DLD1 (cell line): Measurements from ENCODE around the gene CUX1.
"Not testable (repeated sequence)": the region's sequence is repeated elsewhere in the genome, so short reads cannot be mapped to it uniquely, and the experiment has no call there.

Experiments
- in situ Hi-C: cut with HindIII; loops from 2 replicates; pipeline ENCODE4 v1.10.0; 2017; ENCODE audit warnings: low sequenced_read_pairs

The CUX1 gene

GRCh38 chr7:101853684-101854083 lies 36.3 kb downstream of the CUX1 start:
- in situ Hi-C loops, result no loop called here

GRCh38 chr7:101854084-101854865 lies 36.8 kb downstream of the CUX1 start:
- in situ Hi-C loops, result no loop called here

GRCh38 chr7:101856473-101857357 lies 39.3 kb downstream of the CUX1 start:
- in situ Hi-C loops, result no loop called here

- in situ Hi-C loops, result no loop called here
Measured at GRCh38 chr7:101857358-101857811, 40.0 kb downstream of the CUX1 start.

- in situ Hi-C loops, result no loop called here
Measured at GRCh38 chr7:101858437-101859385, 41.3 kb downstream of the CUX1 start.

- in situ Hi-C loops, result no loop called here
Measured at GRCh38 chr7:101859411-101860106, 42.1 kb downstream of the CUX1 start.

GRCh38 chr7:101860316-101861217 lies 43.1 kb downstream of the CUX1 start:
- in situ Hi-C loops, result no loop called here

GRCh38 chr7:101861218-101861775 lies 43.9 kb downstream of the CUX1 start:
- in situ Hi-C loops, result no loop called here

- in situ Hi-C loops, result no loop called here
Measured at GRCh38 chr7:101862280-101863220, 45.1 kb downstream of the CUX1 start.

GRCh38 chr7:101863598-101863997 lies 46.2 kb downstream of the CUX1 start:
- in situ Hi-C loops, result no loop called here

- in situ Hi-C loops, result no loop called here
Measured at GRCh38 chr7:101864039-101864438, 46.6 kb downstream of the CUX1 start.

- in situ Hi-C loops, result no loop called here
Measured at GRCh38 chr7:101865031-101865430, 47.6 kb downstream of the CUX1 start.

- in situ Hi-C loops, result no loop called here
Measured at GRCh38 chr7:101865455-101865854, 48.0 kb downstream of the CUX1 start.

- in situ Hi-C loops, result no loop called here
Measured at GRCh38 chr7:101866328-101866727, 48.9 kb downstream of the CUX1 start.

GRCh38 chr7:101867265-101867664 lies 49.8 kb downstream of the CUX1 start:
- in situ Hi-C loops, result no loop called here

- in situ Hi-C loops, result not testable (repeated sequence)
Measured at GRCh38 chr7:101867681-101868080, 50.3 kb downstream of the CUX1 start.

GRCh38 chr7:101868191-101868950 lies 50.9 kb downstream of the CUX1 start:
- in situ Hi-C loops, result no loop called here
